ENCODE data around the gene TLN1. TPM values are rescaled to one million over a fixed set of nuclear protein-coding genes. Genes with fewer than 3 reads are reported as not detected.

TLN1 gene
- total RNA-seq, 1 donor from 2014 or later, result 362 TPM

DNA sequence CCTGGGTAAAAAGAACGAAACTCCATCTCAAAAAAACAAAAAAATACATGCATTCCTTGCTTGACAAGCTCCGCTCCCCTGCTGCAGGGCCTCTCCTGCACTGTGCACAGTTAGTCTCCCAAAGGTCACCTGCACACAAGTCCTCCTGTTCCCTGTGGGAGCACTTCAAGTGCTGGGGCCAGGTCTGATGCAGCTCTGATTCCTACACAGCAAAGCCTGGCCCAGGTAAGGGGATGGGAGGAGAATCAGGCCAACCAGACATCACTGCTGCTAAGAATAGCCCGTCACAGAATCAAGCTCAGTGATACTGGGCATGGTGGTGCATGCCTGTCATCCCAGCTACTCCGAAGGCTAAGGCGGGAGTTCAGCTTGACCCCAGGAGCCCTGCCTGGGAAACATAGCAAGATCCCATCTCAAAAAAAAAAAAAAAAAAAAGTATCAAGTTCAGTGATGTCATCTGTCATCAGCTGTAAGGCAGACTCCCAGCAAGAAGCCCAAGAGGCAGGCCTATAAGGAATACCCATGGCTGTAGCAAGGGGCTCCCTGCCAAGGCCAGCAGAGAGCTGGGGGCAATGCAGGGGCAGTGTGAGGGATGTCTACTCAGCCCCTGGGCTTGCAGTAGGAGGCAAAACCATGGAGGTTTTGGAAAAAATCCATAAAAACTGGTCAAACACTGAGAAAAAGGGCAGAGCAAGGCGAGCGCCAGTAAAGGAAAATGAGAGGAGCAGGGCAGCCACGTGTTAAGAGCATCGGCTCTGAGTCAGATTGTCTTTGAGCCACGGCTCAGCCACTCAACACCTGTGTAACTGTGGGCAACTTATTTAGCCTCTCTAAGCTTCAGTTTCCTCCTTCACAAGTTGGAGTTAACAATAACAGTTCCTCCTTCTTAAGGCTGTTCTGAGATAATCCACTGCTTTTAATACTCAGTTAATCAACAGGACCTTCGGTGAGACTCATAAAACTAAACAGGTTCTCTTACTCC, 45.5 kb downstream of the TLN1 start:
- ChIA-PET CTCF (interaction anchor here (3.6 kb wide), 1 partner anchor 9 kb away, joined by 23 read pairs; no protein-coding TSS in a partner anchor), POLR2A (interaction anchor here (0.7 to 1.1 kb wide), 2 partner anchors 42 to 112 kb away, joined by 4 to 10 read pairs; no protein-coding TSS in a partner anchor)
- TF ChIP-seq, protein P1, sequence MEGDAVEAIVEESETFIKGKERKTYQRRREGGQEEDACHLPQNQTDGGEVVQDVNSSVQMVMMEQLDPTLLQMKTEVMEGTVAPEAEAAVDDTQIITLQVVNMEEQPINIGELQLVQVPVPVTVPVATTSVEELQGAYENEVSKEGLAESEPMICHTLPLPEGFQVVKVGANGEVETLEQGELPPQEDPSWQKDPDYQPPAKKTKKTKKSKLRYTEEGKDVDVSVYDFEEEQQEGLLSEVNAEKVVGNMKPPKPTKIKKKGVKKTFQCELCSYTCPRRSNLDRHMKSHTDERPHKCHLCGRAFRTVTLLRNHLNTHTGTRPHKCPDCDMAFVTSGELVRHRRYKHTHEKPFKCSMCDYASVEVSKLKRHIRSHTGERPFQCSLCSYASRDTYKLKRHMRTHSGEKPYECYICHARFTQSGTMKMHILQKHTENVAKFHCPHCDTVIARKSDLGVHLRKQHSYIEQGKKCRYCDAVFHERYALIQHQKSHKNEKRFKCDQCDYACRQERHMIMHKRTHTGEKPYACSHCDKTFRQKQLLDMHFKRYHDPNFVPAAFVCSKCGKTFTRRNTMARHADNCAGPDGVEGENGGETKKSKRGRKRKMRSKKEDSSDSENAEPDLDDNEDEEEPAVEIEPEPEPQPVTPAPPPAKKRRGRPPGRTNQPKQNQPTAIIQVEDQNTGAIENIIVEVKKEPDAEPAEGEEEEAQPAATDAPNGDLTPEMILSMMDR (IDR thresholded peaks at IDR 0.05), result no peak
- Mint-ChIP-seq H3K4me1 (peaks cover 12% of the 10 kb centered on the region), H3K4me3 (no peak overlapping the region), H3K27me3 (no peaks in the 10 kb centered on the region), H3K27ac (no peak overlapping the region), H3K36me3 (ENCODE audit: low read depth) (peaks cover 2% of the 10 kb centered on the region), H3K9me3 (no peaks in the 10 kb centered on the region)
- intact Hi-C loops (cut with micrococcal nuclease), result no loop called here
- ATAC-seq (ENCODE audit: low read depth) (no peak), DNase-seq (no peak)

- POLR2A ChIA-PET, result interaction anchor here (1.1 kb wide), 1 partner anchor 41 kb away, joined by 4 read pairs; no protein-coding TSS in a partner anchor
- Mint-ChIP-seq H3K27ac (no peak overlapping the region), H3K9me3 (no peaks in the 10 kb centered on the region), H3K4me1 (peaks cover 14% of the 10 kb centered on the region), H3K4me3 (no peak overlapping the region), H3K36me3 (ENCODE audit: low read depth) (no peaks in the 10 kb centered on the region), H3K27me3 (no peaks in the 10 kb centered on the region)
- CTCF ChIA-PET, result interaction anchor here (3.6 kb wide), 1 partner anchor 10 kb away, joined by 23 read pairs; no protein-coding TSS in a partner anchor
- DNase-seq, result no peak
- intact Hi-C loops (cut with micrococcal nuclease), result no loop called here
- no peak for ATAC-seq (ENCODE audit: low read depth)
- TF ChIP-seq, protein P1 (IDR thresholded peaks at IDR 0.05), result no peak
Observed at GRCh38 chr9:35685506-35685905, 46.5 kb downstream of the TLN1 start.

GRCh38 chr9:35684921-35685320, 47.1 kb downstream of the TLN1 start:
- DNase-seq (no peak), ATAC-seq (ENCODE audit: low read depth) (no peak)
- intact Hi-C loops (cut with micrococcal nuclease), result loop anchor here (5.0 kb wide), 1 partner anchor 32 kb away; no protein-coding TSS in a partner anchor
- H3K4me1 Mint-ChIP-seq, result peaks cover 20% of the 10 kb centered on the region
- H3K4me3 Mint-ChIP-seq, result no peak overlapping the region
- no peak overlapping the region for H3K27ac Mint-ChIP-seq
- no peaks in the 10 kb centered on the region for H3K9me3 Mint-ChIP-seq
- ChIA-PET CTCF (interaction anchor here (5.9 kb wide), 1 partner anchor 11 kb away, joined by 30 read pairs; no protein-coding TSS in a partner anchor), POLR2A (no interaction called here)
- no peaks in the 10 kb centered on the region for H3K36me3 Mint-ChIP-seq (ENCODE audit: low read depth)
- no peaks in the 10 kb centered on the region for H3K27me3 Mint-ChIP-seq
- TF ChIP-seq, protein P1 (IDR thresholded peaks at IDR 0.05), result no peak

- Mint-ChIP-seq H3K27ac (no peak overlapping the region), H3K4me3 (no peak overlapping the region), H3K36me3 (ENCODE audit: low read depth) (no peaks in the 10 kb centered on the region), H3K9me3 (no peaks in the 10 kb centered on the region), H3K4me1 (peaks cover 21% of the 10 kb centered on the region), H3K27me3 (no peaks in the 10 kb centered on the region)
- no peak for ATAC-seq (ENCODE audit: low read depth)
- no peak for DNase-seq
- ChIA-PET POLR2A (interaction anchor here (0.7 kb wide), 1 partner anchor 27 kb away, joined by 3 read pairs; no protein-coding TSS in a partner anchor), CTCF (interaction anchor here (1.0 to 5.9 kb wide), 2 partner anchors 13 to 80 kb away, joined by 3 to 30 read pairs; no protein-coding TSS in a partner anchor)
- TF ChIP-seq, protein P1 (IDR thresholded peaks at IDR 0.05), result no peak
- intact Hi-C loops (cut with micrococcal nuclease), result loop anchor here (5.0 kb wide), 1 partner anchor 34 kb away; no protein-coding TSS in a partner anchor
Observed at GRCh38 chr9:35683323-35683722, 48.7 kb downstream of the TLN1 start.

Data from activated B cell treated with CpG ODN at 0.5 μM for 24 hours (primary cell).